GM23338 (cell line): Measurements from ENCODE around the gene BRME1. TPM values are rescaled to one million over a fixed set of nuclear protein-coding genes. Genes with fewer than 3 reads are reported as not detected.

ENCODE experiments used
- ATAC-seq: fragments of 200-7000 bp; cut with Tn5 transposase; 3 replicates; pipeline ENCODE4 v1.9.1; 2020
- DNase-seq: peaks from one replicate; pipeline ENCODE4 v3.0.0-alpha.2; 2015; ENCODE audit warnings: low spot score
- H2AFZ ChIP-seq: fragments of 200-600 bp; sonication (generic); 2 replicates; pipeline ENCODE4 v1.8.0; 2016; ENCODE audit warnings: antibody characterized with exemption, mild to moderate bottlenecking, moderate library complexity
- H3F3A ChIP-seq: fragments of 200-600 bp; sonication (generic); replicated peaks from 2 replicates; pipeline ENCODE4 v1.8.0; 2017; ENCODE audit warnings: antibody characterized with exemption, mixed run types, low read depth
- H3K27ac ChIP-seq: fragments of 200-600 bp; sonication (generic); 2 replicates; pipeline ENCODE4 v1.6.1; 2016; ENCODE audit warnings: low read depth
- H3K27me3 ChIP-seq: fragments of 200-600 bp; sonication (generic); 2 replicates; pipeline ENCODE4 v1.8.0; 2016; ENCODE audit warnings: mild to moderate bottlenecking, mixed run types, moderate library complexity; ENCODE audit not compliant: insufficient read depth
- H3K36me3 ChIP-seq: fragments of 200-600 bp; sonication (generic); 2 replicates; pipeline ENCODE4 v1.8.0; 2016; ENCODE audit warnings: mild to moderate bottlenecking; ENCODE audit not compliant: insufficient read depth
- H3K4me1 ChIP-seq: fragments of 200-600 bp; sonication (generic); 2 replicates; pipeline ENCODE4 v1.8.0; 2016; ENCODE audit warnings: mild to moderate bottlenecking, moderate library complexity; ENCODE audit not compliant: insufficient read depth
- H3K4me2 ChIP-seq: fragments of 200-600 bp; sonication (generic); 2 replicates; pipeline ENCODE4 v1.7.1; 2017; ENCODE audit warnings: mixed run types
- H3K4me3 ChIP-seq: fragments of 200-600 bp; sonication (generic); 2 replicates; pipeline ENCODE4 v1.6.1; 2016; ENCODE audit warnings: mixed run types
- H3K79me2 ChIP-seq: fragments of 200-600 bp; sonication (generic); replicated peaks from 2 replicates; pipeline ENCODE4 v1.8.0; 2017; ENCODE audit warnings: mild to moderate bottlenecking; ENCODE audit not compliant: insufficient read depth
- H3K9me2 ChIP-seq: fragments of 200-600 bp; sonication (generic); 2 replicates; pipeline ENCODE4 v1.8.0; 2017; ENCODE audit not compliant: insufficient read depth
- H4K20me1 ChIP-seq: fragments of 200-600 bp; sonication (generic); replicated peaks from 2 replicates; pipeline ENCODE4 v1.8.0; 2017; ENCODE audit warnings: mild to moderate bottlenecking; ENCODE audit not compliant: insufficient read depth
- H3K27ac Mint-ChIP-seq: 2 replicates; pipeline ENCODE4 v1.8.0; 2020; ENCODE audit warnings: inconsistent platforms, mild to moderate bottlenecking, moderate library complexity, mixed read lengths
- H3K27me3 Mint-ChIP-seq: 3 replicates; pipeline ENCODE4 v1.8.0; 2022; ENCODE audit warnings: low read depth, mild to moderate bottlenecking, moderate library complexity, mixed read lengths, inconsistent platforms; ENCODE audit not compliant: insufficient read depth, poor library complexity
- H3K36me3 Mint-ChIP-seq: 3 replicates; pipeline ENCODE4 v1.8.0; 2021; ENCODE audit warnings: low read depth, mild to moderate bottlenecking, inconsistent platforms, moderate library complexity, mixed read lengths
- H3K4me1 Mint-ChIP-seq: 3 replicates; pipeline ENCODE4 v1.8.0; 2020; ENCODE audit warnings: mild to moderate bottlenecking, inconsistent platforms, mixed read lengths
- H3K4me3 Mint-ChIP-seq: 3 replicates; pipeline ENCODE4 v1.8.0; 2021; ENCODE audit warnings: moderate library complexity, mild to moderate bottlenecking, inconsistent platforms, mixed read lengths
- H3K9me3 Mint-ChIP-seq: 3 replicates; pipeline ENCODE4 v1.8.0; 2020; ENCODE audit warnings: moderate library complexity, mild to moderate bottlenecking, inconsistent platforms, mixed read lengths
- CREB1 ChIP-seq: fragments of 250-450 bp; sonication (Bioruptor Pico); IDR thresholded peaks from 2 replicates; pipeline ENCODE4 v1.5.0; 2020; ENCODE audit warnings: low read depth, mild to moderate bottlenecking, moderate library complexity
- EZH2 ChIP-seq: fragments of 200-600 bp; sonication (generic); IDR thresholded peaks from one replicate; pipeline ENCODE4 v1.8.0; 2017; ENCODE audit warnings: antibody characterized with exemption, mild to moderate bottlenecking, low read depth; ENCODE audit not compliant: unreplicated experiment
- EZH2phosphoT487 ChIP-seq: fragments of 200-600 bp; sonication (generic); IDR thresholded peaks from one replicate; pipeline ENCODE4 v1.8.1; 2018; ENCODE audit warnings: antibody characterized with exemption; ENCODE audit not compliant: unreplicated experiment
- JUNB ChIP-seq: IDR thresholded peaks from one replicate; pipeline ENCODE4 v1.6.1; 2016; ENCODE audit warnings: antibody characterized with exemption; ENCODE audit not compliant: unreplicated experiment
- NANOG ChIP-seq: IDR thresholded peaks from 2 replicates; pipeline ENCODE4 v1.6.1; 2016; ENCODE audit warnings: antibody characterized with exemption, borderline replicate concordance
- POLR2AphosphoS5 ChIP-seq: IDR thresholded peaks from 2 replicates; pipeline ENCODE4 v1.6.1; 2016; ENCODE audit warnings: antibody characterized with exemption, low read depth
- STAT1 ChIP-seq: IDR thresholded peaks from one replicate; pipeline ENCODE4 v1.6.1; 2016; ENCODE audit warnings: antibody characterized with exemption; ENCODE audit not compliant: unreplicated experiment
- ZNF114 ChIP-seq: fragments of 250-450 bp; sonication (Bioruptor Pico); IDR thresholded peaks from 2 replicates; pipeline ENCODE4 v1.5.0; 2020; ENCODE audit warnings: mild to moderate bottlenecking, moderate library complexity
- ZNF331 ChIP-seq: fragments of 250-450 bp; sonication (Bioruptor Pico); IDR thresholded peaks from 2 replicates; pipeline ENCODE4 v1.5.0; 2020; ENCODE audit warnings: low read depth, mild to moderate bottlenecking, moderate library complexity
- polyA plus RNA-seq: library from polyadenylated mRNA; unstranded; fragments of >200 nt; fragmentation: Nextera tagmentation; extraction: Ambion mirVana; gene quantifications from 2 replicates; pipeline ENCODE4 v1.2.1, GENCODE V29; 2016
- total RNA-seq: library from RNA; depleted of rRNA; stranded (reverse); fragments of >200 nt; shearing (Covaris generic); gene quantifications from 2 replicates; pipeline ENCODE4 v1.2.3, GENCODE V29; 2014
- TF ChIP-seq, protein P1 (sequence below): IDR thresholded peaks from one replicate; pipeline ENCODE4 v1.6.1; 2018; ENCODE audit warnings: antibody characterized with exemption; ENCODE audit not compliant: unreplicated experiment
- TF ChIP-seq, protein P2 (sequence below): IDR thresholded peaks from 2 replicates; pipeline ENCODE4 v1.6.1; 2016; ENCODE audit warnings: antibody characterized with exemption
- TF ChIP-seq, protein P3 (sequence below): fragments of 250-450 bp; sonication (Bioruptor Pico); IDR thresholded peaks from 2 replicates; pipeline ENCODE4 v1.5.0; 2020; ENCODE audit warnings: mild to moderate bottlenecking, moderate library complexity
- TF ChIP-seq, protein P4 (sequence below), 2 experiments: fragments of 200-600 bp in 1 of 2; sonication (generic) in 1 of 2; conservative IDR thresholded peaks; 2 replicates each; pipeline versions ENCODE4 v1.5.1 to v1.6.1; 2016 to 2017; ENCODE audit warnings: antibody characterized with exemption in 2 of 2, low read depth in 2 of 2, mild to moderate bottlenecking in 2 of 2, moderate library complexity in 1 of 2

BRME1 gene
- total and polyA plus RNA-seq, 2 experiments from 2014 or later = 3.9 to 4.0 TPM

DNA sequence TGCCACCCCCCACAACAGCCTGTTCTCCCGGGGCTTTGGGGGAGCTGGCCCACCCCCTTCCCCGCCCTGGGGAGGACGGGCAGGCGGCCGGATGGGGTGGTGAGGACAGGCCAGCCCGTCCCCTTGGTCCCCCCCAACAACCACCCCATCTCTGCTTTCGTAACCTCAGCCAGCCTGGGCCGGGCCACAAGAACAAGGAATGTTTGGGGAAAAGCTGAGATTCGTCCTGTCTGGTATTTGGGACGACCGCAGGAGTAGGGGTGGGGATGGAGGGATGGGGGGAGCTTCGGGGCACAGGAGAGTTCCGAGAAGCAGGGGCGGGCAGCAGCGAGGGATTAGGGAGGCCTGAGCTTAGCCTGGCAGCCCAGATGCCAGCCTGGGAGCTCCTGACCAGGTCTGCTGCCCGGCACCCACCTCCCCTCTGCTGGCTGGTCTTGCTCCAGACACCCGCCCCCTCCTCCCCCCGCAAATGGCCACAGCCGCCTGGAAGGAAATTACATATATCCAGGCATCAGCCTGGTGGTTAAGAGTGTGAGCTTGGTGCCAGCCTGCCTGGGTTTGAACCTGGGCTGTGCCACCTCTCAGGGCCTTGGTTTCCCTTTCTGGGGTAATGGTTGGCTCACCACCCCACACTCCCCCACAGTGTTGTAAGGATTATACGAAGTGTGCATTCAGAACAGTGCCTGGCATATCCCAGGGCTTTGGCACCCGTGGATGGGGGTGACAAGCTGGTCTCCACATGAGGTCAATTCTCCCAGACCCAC, 32.6 kb upstream of the BRME1 start, which contains the start of gene PODNL1:
TSS of gene PODNL1 (minus strand) at position 117 of the 764 bp plus-strand sequence. CDS start 236 bp downstream, outside the sequence.
- Mint-ChIP-seq H3K4me3 (peak within 1 kb of the TSS; percentile 26; the same call in 2 of the 3 replicates), H3K9me3 (peaks cover 3% of the 10 kb centered on the region; the same call in 2 of the 3 replicates), H3K36me3 (no peaks in the 10 kb centered on the region; the same call in 2 of the 3 replicates), H3K4me1 (peaks cover 28% of the 10 kb centered on the region), H3K27ac (no peak within 1 kb of the TSS; the same call in 1 of the 2 replicates), H3K27me3 (peaks cover 10% of the 10 kb centered on the region)
- peaks cover 14% of the 10 kb centered on the region; the same call in 1 of the 2 replicates for H3K4me1 ChIP-seq
- no peaks in the 10 kb centered on the region for H3K27me3 ChIP-seq
- DNase-seq (peak; percentile 52), ATAC-seq (no peak; the same call in 2 of the 3 replicates)
- peak within 1 kb of the TSS; percentile 60; the same call in 1 of the 2 replicates for H3K4me2 ChIP-seq
- H3K36me3 ChIP-seq = no peaks in the 10 kb centered on the region
- peak within 1 kb of the TSS; percentile 92 for H2AFZ ChIP-seq
- no peaks in the 10 kb centered on the region for H3K9me2 ChIP-seq
- H3K27ac ChIP-seq = no peak within 1 kb of the TSS
- no peaks in the 10 kb centered on the region for H3K79me2 ChIP-seq
- peak within 1 kb of the TSS; percentile 42; the same call in 1 of the 2 replicates for H3K4me3 ChIP-seq
- TF ChIP-seq CREB1 = no peak
- TF ChIP-seq EZH2phosphoT487 = no peak
- TF ChIP-seq, protein P1, sequence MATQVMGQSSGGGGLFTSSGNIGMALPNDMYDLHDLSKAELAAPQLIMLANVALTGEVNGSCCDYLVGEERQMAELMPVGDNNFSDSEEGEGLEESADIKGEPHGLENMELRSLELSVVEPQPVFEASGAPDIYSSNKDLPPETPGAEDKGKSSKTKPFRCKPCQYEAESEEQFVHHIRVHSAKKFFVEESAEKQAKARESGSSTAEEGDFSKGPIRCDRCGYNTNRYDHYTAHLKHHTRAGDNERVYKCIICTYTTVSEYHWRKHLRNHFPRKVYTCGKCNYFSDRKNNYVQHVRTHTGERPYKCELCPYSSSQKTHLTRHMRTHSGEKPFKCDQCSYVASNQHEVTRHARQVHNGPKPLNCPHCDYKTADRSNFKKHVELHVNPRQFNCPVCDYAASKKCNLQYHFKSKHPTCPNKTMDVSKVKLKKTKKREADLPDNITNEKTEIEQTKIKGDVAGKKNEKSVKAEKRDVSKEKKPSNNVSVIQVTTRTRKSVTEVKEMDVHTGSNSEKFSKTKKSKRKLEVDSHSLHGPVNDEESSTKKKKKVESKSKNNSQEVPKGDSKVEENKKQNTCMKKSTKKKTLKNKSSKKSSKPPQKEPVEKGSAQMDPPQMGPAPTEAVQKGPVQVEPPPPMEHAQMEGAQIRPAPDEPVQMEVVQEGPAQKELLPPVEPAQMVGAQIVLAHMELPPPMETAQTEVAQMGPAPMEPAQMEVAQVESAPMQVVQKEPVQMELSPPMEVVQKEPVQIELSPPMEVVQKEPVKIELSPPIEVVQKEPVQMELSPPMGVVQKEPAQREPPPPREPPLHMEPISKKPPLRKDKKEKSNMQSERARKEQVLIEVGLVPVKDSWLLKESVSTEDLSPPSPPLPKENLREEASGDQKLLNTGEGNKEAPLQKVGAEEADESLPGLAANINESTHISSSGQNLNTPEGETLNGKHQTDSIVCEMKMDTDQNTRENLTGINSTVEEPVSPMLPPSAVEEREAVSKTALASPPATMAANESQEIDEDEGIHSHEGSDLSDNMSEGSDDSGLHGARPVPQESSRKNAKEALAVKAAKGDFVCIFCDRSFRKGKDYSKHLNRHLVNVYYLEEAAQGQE = no peak
- no peak for TF ChIP-seq ZNF114 (CRISPR knock-in tag)
- no peak for TF ChIP-seq NANOG
- TF ChIP-seq, protein P2, sequence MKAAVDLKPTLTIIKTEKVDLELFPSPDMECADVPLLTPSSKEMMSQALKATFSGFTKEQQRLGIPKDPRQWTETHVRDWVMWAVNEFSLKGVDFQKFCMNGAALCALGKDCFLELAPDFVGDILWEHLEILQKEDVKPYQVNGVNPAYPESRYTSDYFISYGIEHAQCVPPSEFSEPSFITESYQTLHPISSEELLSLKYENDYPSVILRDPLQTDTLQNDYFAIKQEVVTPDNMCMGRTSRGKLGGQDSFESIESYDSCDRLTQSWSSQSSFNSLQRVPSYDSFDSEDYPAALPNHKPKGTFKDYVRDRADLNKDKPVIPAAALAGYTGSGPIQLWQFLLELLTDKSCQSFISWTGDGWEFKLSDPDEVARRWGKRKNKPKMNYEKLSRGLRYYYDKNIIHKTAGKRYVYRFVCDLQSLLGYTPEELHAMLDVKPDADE = no peak
- TF ChIP-seq, protein P3, sequence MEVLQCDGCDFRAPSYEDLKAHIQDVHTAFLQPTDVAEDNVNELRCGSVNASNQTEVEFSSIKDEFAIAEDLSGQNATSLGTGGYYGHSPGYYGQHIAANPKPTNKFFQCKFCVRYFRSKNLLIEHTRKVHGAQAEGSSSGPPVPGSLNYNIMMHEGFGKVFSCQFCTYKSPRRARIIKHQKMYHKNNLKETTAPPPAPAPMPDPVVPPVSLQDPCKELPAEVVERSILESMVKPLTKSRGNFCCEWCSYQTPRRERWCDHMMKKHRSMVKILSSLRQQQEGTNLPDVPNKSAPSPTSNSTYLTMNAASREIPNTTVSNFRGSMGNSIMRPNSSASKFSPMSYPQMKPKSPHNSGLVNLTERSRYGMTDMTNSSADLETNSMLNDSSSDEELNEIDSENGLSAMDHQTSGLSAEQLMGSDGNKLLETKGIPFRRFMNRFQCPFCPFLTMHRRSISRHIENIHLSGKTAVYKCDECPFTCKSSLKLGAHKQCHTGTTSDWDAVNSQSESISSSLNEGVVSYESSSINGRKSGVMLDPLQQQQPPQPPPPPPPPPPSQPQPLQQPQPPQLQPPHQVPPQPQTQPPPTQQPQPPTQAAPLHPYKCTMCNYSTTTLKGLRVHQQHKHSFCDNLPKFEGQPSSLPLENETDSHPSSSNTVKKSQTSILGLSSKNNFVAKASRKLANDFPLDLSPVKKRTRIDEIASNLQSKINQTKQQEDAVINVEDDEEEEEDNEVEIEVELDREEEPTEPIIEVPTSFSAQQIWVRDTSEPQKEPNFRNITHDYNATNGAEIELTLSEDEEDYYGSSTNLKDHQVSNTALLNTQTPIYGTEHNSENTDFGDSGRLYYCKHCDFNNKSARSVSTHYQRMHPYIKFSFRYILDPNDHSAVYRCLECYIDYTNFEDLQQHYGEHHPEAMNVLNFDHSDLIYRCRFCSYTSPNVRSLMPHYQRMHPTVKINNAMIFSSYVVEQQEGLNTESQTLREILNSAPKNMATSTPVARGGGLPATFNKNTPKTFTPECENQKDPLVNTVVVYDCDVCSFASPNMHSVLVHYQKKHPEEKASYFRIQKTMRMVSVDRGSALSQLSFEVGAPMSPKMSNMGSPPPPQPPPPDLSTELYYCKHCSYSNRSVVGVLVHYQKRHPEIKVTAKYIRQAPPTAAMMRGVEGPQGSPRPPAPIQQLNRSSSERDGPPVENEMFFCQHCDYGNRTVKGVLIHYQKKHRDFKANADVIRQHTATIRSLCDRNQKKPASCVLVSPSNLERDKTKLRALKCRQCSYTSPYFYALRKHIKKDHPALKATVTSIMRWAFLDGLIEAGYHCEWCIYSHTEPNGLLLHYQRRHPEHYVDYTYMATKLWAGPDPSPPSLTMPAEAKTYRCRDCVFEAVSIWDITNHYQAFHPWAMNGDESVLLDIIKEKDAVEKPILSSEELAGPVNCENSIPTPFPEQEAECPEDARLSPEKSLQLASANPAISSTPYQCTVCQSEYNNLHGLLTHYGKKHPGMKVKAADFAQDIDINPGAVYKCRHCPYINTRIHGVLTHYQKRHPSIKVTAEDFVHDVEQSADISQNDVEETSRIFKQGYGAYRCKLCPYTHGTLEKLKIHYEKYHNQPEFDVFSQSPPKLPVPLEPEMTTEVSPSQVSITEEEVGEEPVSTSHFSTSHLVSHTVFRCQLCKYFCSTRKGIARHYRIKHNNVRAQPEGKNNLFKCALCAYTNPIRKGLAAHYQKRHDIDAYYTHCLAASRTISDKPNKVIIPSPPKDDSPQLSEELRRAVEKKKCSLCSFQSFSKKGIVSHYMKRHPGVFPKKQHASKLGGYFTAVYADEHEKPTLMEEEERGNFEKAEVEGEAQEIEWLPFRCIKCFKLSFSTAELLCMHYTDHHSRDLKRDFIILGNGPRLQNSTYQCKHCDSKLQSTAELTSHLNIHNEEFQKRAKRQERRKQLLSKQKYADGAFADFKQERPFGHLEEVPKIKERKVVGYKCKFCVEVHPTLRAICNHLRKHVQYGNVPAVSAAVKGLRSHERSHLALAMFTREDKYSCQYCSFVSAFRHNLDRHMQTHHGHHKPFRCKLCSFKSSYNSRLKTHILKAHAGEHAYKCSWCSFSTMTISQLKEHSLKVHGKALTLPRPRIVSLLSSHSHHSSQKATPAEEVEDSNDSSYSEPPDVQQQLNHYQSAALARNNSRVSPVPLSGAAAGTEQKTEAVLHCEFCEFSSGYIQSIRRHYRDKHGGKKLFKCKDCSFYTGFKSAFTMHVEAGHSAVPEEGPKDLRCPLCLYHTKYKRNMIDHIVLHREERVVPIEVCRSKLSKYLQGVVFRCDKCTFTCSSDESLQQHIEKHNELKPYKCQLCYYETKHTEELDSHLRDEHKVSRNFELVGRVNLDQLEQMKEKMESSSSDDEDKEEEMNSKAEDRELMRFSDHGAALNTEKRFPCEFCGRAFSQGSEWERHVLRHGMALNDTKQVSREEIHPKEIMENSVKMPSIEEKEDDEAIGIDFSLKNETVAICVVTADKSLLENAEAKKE (CRISPR knock-in tag) = no peak
- no peak for TF ChIP-seq EZH2
- TF ChIP-seq JUNB = no peak
- TF ChIP-seq STAT1 = no peak
- no peak for TF ChIP-seq ZNF331 (CRISPR knock-in tag)
- TF ChIP-seq, protein P4, sequence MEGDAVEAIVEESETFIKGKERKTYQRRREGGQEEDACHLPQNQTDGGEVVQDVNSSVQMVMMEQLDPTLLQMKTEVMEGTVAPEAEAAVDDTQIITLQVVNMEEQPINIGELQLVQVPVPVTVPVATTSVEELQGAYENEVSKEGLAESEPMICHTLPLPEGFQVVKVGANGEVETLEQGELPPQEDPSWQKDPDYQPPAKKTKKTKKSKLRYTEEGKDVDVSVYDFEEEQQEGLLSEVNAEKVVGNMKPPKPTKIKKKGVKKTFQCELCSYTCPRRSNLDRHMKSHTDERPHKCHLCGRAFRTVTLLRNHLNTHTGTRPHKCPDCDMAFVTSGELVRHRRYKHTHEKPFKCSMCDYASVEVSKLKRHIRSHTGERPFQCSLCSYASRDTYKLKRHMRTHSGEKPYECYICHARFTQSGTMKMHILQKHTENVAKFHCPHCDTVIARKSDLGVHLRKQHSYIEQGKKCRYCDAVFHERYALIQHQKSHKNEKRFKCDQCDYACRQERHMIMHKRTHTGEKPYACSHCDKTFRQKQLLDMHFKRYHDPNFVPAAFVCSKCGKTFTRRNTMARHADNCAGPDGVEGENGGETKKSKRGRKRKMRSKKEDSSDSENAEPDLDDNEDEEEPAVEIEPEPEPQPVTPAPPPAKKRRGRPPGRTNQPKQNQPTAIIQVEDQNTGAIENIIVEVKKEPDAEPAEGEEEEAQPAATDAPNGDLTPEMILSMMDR (conservative IDR thresholded peaks at IDR 0.05; ENCODE audit: low read depth in 2 of 2) = no peak
- no peak for TF ChIP-seq POLR2AphosphoS5
- H3F3A ChIP-seq = peaks cover 15% of the 10 kb centered on the region
- no peaks in the 10 kb centered on the region for H4K20me1 ChIP-seq
